ENCODE results near the gene LRRIQ1.
A peak's percentile ranks its signal among the peaks of the same experiment; 100 is the strongest.

The LRRIQ1 gene

DNA sequence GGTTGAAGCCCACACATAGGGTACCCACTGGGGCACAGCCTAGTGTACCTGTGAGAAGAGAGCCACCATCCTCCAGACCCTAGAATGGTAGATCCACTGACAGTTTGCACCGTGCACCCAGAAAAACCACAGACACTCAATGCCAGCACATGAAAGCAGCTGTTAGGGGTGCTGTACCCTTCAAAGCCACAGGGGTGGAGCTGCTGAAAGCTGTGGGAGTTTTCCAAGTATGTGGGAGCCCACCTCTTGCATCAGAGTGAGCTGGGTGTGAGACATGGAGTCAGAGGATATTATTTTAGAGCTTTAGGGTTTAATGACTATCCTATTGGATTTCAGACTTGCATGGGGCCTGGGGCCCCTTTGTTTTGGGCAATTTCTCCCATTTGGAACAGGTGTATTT lies 30.5 kb upstream of the LRRIQ1 start:
- Histone ChIP-seq H3K4me1 (ENCODE audit: control insufficient read depth, insufficient read depth, low read length) (peaks cover 23% of the 10 kb centered on the region), H3K9ac (ENCODE audit: low read depth, low read length) (no peak overlapping the region), H3K36me3 (ENCODE audit: control insufficient read depth, insufficient read depth, low read length) (no peaks in the 10 kb centered on the region), H3K9me3 (ENCODE audit: control insufficient read depth, insufficient read depth, low read length) (no peaks in the 10 kb centered on the region), H3K4me3 (ENCODE audit: low read depth, low read length) (no peak overlapping the region), H3K27me3 (ENCODE audit: control insufficient read depth, insufficient read depth, low read length) (no peaks in the 10 kb centered on the region), H3K27ac (ENCODE audit: low read depth, low read length) (no peak overlapping the region)

DNA sequence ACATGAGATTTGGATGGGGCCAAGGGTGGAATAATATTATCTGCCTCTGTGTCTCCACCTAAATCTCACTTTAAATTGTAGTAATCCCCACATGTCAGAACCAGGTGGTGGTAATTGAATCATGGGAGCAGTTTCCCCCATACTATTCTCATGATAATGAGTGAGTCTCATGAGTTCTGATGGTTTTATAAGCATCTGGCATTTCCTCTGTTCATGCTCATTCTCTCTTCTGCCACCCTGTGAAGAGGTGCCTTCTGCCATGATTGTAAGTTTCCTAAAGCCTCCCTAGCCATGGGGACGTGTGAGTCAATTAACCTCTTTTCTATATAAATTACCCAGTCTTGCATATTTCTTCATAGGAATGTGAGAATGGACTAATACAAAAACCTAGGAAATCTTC lies 29.9 kb upstream of the LRRIQ1 start:
- no peaks in the 10 kb centered on the region for H3K27me3 ChIP-seq (ENCODE audit: control insufficient read depth, insufficient read depth, low read length)
- peaks cover 23% of the 10 kb centered on the region for H3K4me1 ChIP-seq (ENCODE audit: control insufficient read depth, insufficient read depth, low read length)
- no peak overlapping the region for H3K27ac ChIP-seq (ENCODE audit: low read depth, low read length)
- no peaks in the 10 kb centered on the region for H3K36me3 ChIP-seq (ENCODE audit: control insufficient read depth, insufficient read depth, low read length)
- no peak overlapping the region for H3K4me3 ChIP-seq (ENCODE audit: low read depth, low read length)
- H3K9me3 ChIP-seq (ENCODE audit: control insufficient read depth, insufficient read depth, low read length) = no peaks in the 10 kb centered on the region
- H3K9ac ChIP-seq (ENCODE audit: low read depth, low read length) = no peak overlapping the region

DNA sequence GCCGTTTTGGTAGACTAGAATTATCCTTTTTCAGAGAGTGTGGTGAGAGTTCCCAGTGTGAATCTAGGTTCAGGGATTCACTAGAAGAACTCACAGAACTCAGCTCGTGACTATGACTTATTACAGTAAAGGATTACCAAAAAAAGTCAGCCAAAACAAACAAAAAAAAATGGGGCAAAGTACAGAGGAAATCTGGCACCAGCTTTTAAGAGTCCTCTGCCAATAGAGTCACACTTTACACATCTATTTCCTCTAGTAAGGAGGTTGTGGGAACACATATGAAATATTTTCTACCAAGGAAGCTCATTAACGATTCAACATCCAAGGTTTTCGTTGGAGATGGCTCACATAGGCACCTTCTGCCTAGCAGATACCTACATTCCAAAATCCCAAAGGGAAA lies 28.3 kb upstream of the LRRIQ1 start:
- no peak overlapping the region for H3K4me3 ChIP-seq (ENCODE audit: low read depth, low read length)
- no peaks in the 10 kb centered on the region for H3K36me3 ChIP-seq (ENCODE audit: control insufficient read depth, insufficient read depth, low read length)
- H3K9ac ChIP-seq (ENCODE audit: low read depth, low read length) = no peak overlapping the region
- H3K27me3 ChIP-seq (ENCODE audit: control insufficient read depth, insufficient read depth, low read length) = no peaks in the 10 kb centered on the region
- peaks cover 23% of the 10 kb centered on the region for H3K4me1 ChIP-seq (ENCODE audit: control insufficient read depth, insufficient read depth, low read length)
- H3K9me3 ChIP-seq (ENCODE audit: control insufficient read depth, insufficient read depth, low read length) = no peaks in the 10 kb centered on the region
- no peak overlapping the region for H3K27ac ChIP-seq (ENCODE audit: low read depth, low read length)

DNA sequence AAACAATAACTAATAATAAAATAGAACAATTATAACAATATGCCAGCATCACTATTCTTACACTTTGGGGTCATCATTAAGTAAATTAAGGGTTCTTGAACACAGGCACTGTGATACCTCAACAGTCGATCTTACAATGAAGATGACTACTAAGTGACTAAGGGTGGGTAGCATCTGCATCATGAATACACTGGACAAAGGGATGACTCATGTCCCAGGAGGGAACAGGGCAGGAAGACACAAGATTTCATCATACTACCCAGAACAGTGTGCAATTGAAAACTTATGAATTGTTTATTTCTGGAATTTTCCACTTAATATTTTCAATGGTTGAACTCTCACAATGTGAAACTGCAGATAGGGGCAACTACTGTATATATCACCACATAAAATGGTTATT lies 19.7 kb upstream of the LRRIQ1 start:
- H3K27me3 ChIP-seq (ENCODE audit: control insufficient read depth, insufficient read depth, low read length) = no peaks in the 10 kb centered on the region
- H3K9ac ChIP-seq (ENCODE audit: low read depth, low read length) = no peak overlapping the region
- no peaks in the 10 kb centered on the region for H3K36me3 ChIP-seq (ENCODE audit: control insufficient read depth, insufficient read depth, low read length)
- H3K9me3 ChIP-seq (ENCODE audit: control insufficient read depth, insufficient read depth, low read length) = no peaks in the 10 kb centered on the region
- no peaks in the 10 kb centered on the region for H3K4me1 ChIP-seq (ENCODE audit: control insufficient read depth, insufficient read depth, low read length)
- no peak overlapping the region for H3K4me3 ChIP-seq (ENCODE audit: low read depth, low read length)
- H3K27ac ChIP-seq (ENCODE audit: low read depth, low read length) = no peak overlapping the region

DNA sequence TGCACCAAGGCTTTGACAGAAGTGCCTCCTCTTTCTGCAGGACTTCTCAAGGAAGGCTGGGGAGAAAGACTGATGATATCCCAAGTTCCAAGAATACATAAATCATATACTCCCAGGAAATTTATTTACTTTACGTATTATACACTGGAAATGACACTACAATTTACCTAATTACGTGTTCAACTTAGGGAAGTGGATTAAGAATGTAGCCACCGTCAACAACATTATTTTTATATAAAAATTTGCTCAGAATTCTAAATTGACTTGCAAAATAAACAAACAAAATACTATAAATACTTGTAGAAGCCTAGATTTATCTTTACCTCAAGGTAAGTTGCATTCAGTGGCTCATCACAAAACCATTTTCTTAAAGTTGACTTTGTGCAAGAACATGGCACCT lies 19.0 kb upstream of the LRRIQ1 start:
- H3K9ac ChIP-seq (ENCODE audit: low read depth, low read length) = no peak overlapping the region
- H3K4me1 ChIP-seq (ENCODE audit: control insufficient read depth, insufficient read depth, low read length) = no peaks in the 10 kb centered on the region
- no peaks in the 10 kb centered on the region for H3K9me3 ChIP-seq (ENCODE audit: control insufficient read depth, insufficient read depth, low read length)
- H3K27me3 ChIP-seq (ENCODE audit: control insufficient read depth, insufficient read depth, low read length) = no peaks in the 10 kb centered on the region
- H3K27ac ChIP-seq (ENCODE audit: low read depth, low read length) = no peak overlapping the region
- H3K4me3 ChIP-seq (ENCODE audit: low read depth, low read length) = no peak overlapping the region
- no peaks in the 10 kb centered on the region for H3K36me3 ChIP-seq (ENCODE audit: control insufficient read depth, insufficient read depth, low read length)

DNA sequence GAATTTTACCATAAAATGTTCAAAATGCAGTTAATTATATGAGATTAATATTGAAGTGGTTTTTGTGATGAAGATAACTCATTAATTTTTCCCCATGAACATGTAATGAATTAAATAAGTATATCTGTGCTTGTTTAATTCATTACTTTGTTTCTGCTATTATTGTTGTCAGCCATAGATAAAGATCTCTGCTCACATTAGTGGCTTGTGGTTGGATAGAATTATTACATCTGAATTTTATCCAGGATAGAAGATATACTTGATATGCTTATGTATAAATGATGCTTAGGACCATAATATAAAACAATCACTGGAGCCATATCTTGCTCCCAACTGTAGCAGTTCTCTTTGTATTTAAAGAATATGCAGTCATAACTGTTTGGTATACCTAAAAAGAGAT lies 18.5 kb upstream of the LRRIQ1 start:
- H3K27ac ChIP-seq (ENCODE audit: low read depth, low read length) = no peak overlapping the region
- no peaks in the 10 kb centered on the region for H3K36me3 ChIP-seq (ENCODE audit: control insufficient read depth, insufficient read depth, low read length)
- H3K4me3 ChIP-seq (ENCODE audit: low read depth, low read length) = no peak overlapping the region
- H3K9ac ChIP-seq (ENCODE audit: low read depth, low read length) = no peak overlapping the region
- H3K4me1 ChIP-seq (ENCODE audit: control insufficient read depth, insufficient read depth, low read length) = no peaks in the 10 kb centered on the region
- H3K9me3 ChIP-seq (ENCODE audit: control insufficient read depth, insufficient read depth, low read length) = no peaks in the 10 kb centered on the region
- no peaks in the 10 kb centered on the region for H3K27me3 ChIP-seq (ENCODE audit: control insufficient read depth, insufficient read depth, low read length)

DNA sequence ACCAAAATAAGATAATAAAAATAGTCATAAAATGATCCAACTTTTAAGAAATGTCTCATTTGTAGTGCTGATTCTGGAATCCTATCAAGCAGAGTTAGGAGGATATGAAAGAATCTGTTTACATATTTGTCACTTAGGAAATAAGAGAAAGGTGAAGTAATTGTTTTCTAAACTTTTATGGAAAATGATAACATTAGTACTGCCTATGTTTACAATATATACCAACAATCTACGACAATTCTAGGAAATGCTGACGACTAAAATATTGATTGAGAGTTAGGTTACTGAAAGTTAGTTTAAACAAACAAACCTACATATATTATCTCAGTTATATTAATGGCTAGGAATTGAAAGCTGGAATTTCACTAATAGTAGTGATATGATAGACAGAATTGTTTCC lies 18.1 kb upstream of the LRRIQ1 start:
- 0 out of 2 replicates have a peak, but pooled peaks cover 5% of the 10 kb centered on the region for H3K4me1 ChIP-seq (ENCODE audit: control insufficient read depth, insufficient read depth, low read length)

DNA sequence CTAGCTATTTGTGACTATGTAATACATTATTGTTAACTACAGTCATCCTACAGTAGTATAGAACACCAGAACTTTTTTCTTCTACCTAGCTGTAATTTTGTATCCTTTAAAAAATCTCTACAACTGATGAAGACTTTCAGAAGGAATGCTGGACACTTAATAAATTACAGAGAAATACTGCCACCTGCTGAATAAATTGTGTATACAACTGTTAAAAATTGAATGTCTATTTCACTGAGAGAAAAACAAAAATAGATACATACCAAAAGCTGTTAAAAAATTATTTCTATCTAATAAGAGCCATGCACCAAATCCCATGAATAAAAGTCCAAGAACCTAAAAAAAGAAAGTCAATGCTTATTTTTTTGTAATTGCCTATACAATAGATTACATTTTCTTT lies 6.7 kb upstream of the LRRIQ1 start:
- no peaks in the 10 kb centered on the region for H3K27me3 ChIP-seq (ENCODE audit: control insufficient read depth, insufficient read depth, low read length)
- no peak overlapping the region for H3K4me3 ChIP-seq (ENCODE audit: low read depth, low read length)
- no peaks in the 10 kb centered on the region for H3K36me3 ChIP-seq (ENCODE audit: control insufficient read depth, insufficient read depth, low read length)
- no peaks in the 10 kb centered on the region for H3K9me3 ChIP-seq (ENCODE audit: control insufficient read depth, insufficient read depth, low read length)
- no peak overlapping the region for H3K27ac ChIP-seq (ENCODE audit: low read depth, low read length)
- H3K4me1 ChIP-seq (ENCODE audit: control insufficient read depth, insufficient read depth, low read length) = no peaks in the 10 kb centered on the region
- no peak overlapping the region for H3K9ac ChIP-seq (ENCODE audit: low read depth, low read length)

More for the DNA sequence above, 18.1 kb upstream of the LRRIQ1 start:
- Histone ChIP-seq H3K36me3 (ENCODE audit: control insufficient read depth, insufficient read depth, low read length) (no peaks in the 10 kb centered on the region), H3K9me3 (ENCODE audit: control insufficient read depth, insufficient read depth, low read length) (no peaks in the 10 kb centered on the region), H3K4me3 (ENCODE audit: low read depth, low read length) (no peak overlapping the region), H3K27me3 (ENCODE audit: control insufficient read depth, insufficient read depth, low read length) (no peaks in the 10 kb centered on the region), H3K27ac (ENCODE audit: low read depth, low read length) (no peak overlapping the region), H3K9ac (ENCODE audit: low read depth, low read length) (no peak overlapping the region)

DNA sequence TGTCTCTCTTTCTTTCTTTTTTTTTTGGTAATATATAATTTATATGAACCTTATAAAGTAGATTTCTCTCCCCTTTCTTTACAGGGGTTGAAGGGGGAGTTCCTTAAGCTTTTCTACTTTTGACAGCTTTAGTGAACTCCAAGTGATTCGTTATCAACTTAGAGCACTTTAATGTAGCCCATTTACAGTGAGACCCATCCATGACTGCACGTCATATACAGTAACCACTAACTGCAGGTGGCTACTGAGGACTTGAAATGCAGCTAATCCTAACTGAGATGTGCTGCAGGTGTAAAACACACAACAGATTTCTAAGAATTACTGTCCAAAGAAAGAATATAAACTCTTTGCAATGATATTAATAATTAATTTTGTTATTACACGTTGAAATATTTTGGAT lies 582 bp downstream of the LRRIQ1 start:
- peak overlapping the region; percentile 72 for H3K9ac ChIP-seq (ENCODE audit: low read depth, low read length)
- peak overlapping the region; percentile 96 for H3K4me3 ChIP-seq (ENCODE audit: low read depth, low read length)
- H3K27ac ChIP-seq (ENCODE audit: low read depth, low read length) = no peak overlapping the region
- H3K27me3 ChIP-seq (ENCODE audit: control insufficient read depth, insufficient read depth, low read length) = no peaks in the 10 kb centered on the region
- peaks cover 6% of the 10 kb centered on the region for H3K4me1 ChIP-seq (ENCODE audit: control insufficient read depth, insufficient read depth, low read length)
- no peaks in the 10 kb centered on the region for H3K36me3 ChIP-seq (ENCODE audit: control insufficient read depth, insufficient read depth, low read length)
- H3K9me3 ChIP-seq (ENCODE audit: control insufficient read depth, insufficient read depth, low read length) = no peaks in the 10 kb centered on the region

DNA sequence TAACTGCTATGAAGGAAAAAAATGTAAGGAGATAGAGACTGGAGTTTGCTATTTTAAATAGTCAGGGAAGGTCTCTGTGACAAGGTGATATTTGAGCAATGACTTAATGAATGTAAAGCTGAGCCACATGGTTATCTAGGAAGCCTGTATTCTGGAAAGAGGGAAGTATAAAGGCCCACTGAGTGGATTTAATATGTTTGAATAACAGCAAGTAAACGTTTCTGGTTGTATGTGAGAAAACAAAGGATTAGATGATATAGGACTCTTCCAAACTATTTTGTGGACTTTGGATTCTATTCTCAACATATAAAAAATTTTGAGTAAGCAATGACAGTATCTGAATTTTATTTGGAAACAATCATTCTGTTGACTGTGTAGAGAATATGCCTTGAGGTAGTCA lies 5.2 kb downstream of the LRRIQ1 start:
- no peaks in the 10 kb centered on the region for H3K9me3 ChIP-seq (ENCODE audit: control insufficient read depth, insufficient read depth, low read length)
- H3K36me3 ChIP-seq (ENCODE audit: control insufficient read depth, insufficient read depth, low read length) = no peaks in the 10 kb centered on the region
- no peak overlapping the region for H3K4me3 ChIP-seq (ENCODE audit: low read depth, low read length)
- H3K9ac ChIP-seq (ENCODE audit: low read depth, low read length) = no peak overlapping the region
- H3K27ac ChIP-seq (ENCODE audit: low read depth, low read length) = no peak overlapping the region
- H3K27me3 ChIP-seq (ENCODE audit: control insufficient read depth, insufficient read depth, low read length) = no peaks in the 10 kb centered on the region
- H3K4me1 ChIP-seq (ENCODE audit: control insufficient read depth, insufficient read depth, low read length) = peaks cover 6% of the 10 kb centered on the region

DNA sequence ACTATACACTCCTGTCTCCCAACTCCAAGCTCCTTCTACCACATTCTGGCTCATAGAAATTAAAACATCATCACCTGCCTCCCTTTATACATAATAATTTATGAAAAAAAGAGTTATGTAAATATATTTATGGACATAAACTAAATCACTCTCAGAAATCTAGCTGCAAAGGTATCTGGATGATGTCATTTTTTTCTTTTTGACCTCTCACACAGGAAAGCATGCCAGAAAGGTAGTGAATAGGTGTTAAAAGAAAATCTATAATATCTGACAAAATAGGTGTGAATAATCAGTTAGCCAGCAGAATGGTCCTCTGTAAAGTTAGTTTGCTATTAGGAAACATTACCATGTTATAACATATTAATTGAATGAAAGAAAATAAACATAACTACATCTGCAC lies 7.7 kb downstream of the LRRIQ1 start:
- no peak overlapping the region for H3K4me3 ChIP-seq (ENCODE audit: low read depth, low read length)
- H3K27ac ChIP-seq (ENCODE audit: low read depth, low read length) = no peak overlapping the region
- no peaks in the 10 kb centered on the region for H3K9me3 ChIP-seq (ENCODE audit: control insufficient read depth, insufficient read depth, low read length)
- no peaks in the 10 kb centered on the region for H3K27me3 ChIP-seq (ENCODE audit: control insufficient read depth, insufficient read depth, low read length)
- no peaks in the 10 kb centered on the region for H3K36me3 ChIP-seq (ENCODE audit: control insufficient read depth, insufficient read depth, low read length)
- peaks cover 2% of the 10 kb centered on the region; the same call in 1 of the 2 replicates for H3K4me1 ChIP-seq (ENCODE audit: control insufficient read depth, insufficient read depth, low read length)
- H3K9ac ChIP-seq (ENCODE audit: low read depth, low read length) = no peak overlapping the region

DNA sequence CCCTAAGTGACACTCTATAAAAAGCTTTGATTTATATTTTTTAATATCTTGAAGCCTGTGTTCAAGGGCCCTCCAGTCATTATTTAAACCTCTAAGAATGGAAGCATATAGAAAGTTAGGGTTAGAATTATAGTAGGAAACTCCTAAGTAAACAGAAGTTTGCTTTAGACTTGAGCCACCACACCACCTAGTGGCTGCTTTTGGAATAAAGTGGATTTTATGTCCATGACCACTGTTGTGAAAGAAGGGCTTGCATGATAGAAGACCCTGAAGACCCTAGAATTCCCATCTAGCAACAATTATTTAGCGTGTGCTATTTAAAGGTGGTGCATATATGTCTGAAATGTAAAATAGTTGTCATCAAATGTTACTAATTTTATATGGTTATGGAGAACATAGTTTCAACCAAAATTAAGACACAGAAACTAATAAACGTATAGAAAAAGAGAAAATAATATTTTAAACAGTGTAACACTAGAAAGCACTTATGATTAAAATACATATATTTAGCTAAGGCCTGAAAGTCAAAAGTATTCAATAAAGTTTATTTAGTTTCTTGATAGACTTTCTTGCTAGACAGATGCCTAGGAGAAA lies 21.3 kb downstream of the LRRIQ1 start:
- H3K4me3 ChIP-seq (ENCODE audit: low read depth, low read length) = no peak overlapping the region
- no peaks in the 10 kb centered on the region for H3K4me1 ChIP-seq (ENCODE audit: control insufficient read depth, insufficient read depth, low read length)
- no peak overlapping the region for H3K27ac ChIP-seq (ENCODE audit: low read depth, low read length)
- no peaks in the 10 kb centered on the region for H3K9me3 ChIP-seq (ENCODE audit: control insufficient read depth, insufficient read depth, low read length)
- H3K36me3 ChIP-seq (ENCODE audit: control insufficient read depth, insufficient read depth, low read length) = no peaks in the 10 kb centered on the region
- no peaks in the 10 kb centered on the region for H3K27me3 ChIP-seq (ENCODE audit: control insufficient read depth, insufficient read depth, low read length)
- no peak overlapping the region for H3K9ac ChIP-seq (ENCODE audit: low read depth, low read length)
